GM19395 (cell line): ENCODE measurements around the gene ADGRG3.
"Not testable (repeated sequence)": the region's sequence is repeated elsewhere in the genome, so short reads cannot be mapped to it uniquely, and the experiment has no call there.

ENCODE experiments used
- ATAC-seq: cut with Tn5 transposase; IDR thresholded peaks from one replicate; pipeline ENCODE4 v1.9.1; 2021; ENCODE audit warnings: mild to moderate bottlenecking, moderate library complexity; ENCODE audit not compliant: unreplicated experiment

The ADGRG3 gene

DNA sequence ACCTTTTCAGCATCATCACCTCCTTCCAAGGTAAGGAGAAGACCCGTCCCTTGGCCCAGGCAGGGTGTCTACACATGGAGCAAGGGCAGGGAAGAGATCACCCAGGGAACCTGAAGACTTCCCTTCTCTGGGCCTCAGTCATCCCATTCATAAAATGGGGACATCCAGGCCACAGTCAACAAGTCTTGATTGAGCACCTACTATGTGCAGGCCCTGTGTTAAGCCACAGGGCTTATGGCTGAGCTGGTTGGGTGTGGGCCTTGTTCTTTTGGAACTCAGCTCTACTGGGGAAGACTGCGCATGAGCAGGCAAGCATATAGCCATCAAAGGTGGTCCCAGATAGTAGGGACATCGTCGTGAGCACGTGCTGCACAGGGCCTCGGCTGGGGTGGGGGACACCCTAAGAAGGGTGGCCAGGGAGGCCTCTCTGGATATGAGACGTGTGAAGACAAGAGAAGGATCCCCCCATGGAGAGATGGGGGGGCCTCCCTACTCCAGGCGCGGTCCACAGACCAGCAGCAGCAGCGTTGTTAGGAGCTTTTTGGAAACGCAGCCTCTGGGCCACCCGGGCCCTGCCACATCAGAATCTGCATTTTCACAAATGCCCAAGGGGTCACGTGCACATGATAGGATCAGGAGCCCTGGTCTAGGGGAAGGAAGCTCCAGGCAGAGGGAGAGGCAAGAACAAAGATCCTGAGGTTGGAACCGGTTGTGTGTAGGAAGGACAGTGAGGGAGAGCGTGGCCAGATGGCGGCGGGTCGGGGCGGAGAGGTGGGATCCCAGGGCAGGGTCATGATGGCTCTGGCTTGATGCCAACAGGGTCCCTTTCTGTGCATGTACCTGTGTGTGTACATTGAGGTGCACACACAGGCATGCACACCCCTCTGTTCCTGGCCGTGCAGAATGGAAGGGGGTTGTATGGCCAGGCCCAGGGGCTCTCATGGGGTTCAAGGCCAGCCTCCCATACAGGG lies 5.9 kb upstream of the ADGRG3 start:
- ATAC-seq, result no peak

DNA sequence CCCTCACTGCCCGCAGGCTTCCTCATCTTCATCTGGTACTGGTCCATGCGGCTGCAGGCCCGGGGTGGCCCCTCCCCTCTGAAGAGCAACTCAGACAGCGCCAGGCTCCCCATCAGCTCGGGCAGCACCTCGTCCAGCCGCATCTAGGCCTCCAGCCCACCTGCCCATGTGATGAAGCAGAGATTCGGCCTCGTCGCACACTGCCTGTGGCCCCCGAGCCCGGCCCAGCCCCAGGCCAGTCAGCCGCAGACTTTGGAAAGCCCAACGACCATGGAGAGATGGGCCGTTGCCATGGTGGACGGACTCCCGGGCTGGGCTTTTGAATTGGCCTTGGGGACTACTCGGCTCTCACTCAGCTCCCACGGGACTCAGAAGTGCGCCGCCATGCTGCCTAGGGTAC lies 4.7 kb upstream of the ADGRG3 start:
- ATAC-seq, result no peak

DNA sequence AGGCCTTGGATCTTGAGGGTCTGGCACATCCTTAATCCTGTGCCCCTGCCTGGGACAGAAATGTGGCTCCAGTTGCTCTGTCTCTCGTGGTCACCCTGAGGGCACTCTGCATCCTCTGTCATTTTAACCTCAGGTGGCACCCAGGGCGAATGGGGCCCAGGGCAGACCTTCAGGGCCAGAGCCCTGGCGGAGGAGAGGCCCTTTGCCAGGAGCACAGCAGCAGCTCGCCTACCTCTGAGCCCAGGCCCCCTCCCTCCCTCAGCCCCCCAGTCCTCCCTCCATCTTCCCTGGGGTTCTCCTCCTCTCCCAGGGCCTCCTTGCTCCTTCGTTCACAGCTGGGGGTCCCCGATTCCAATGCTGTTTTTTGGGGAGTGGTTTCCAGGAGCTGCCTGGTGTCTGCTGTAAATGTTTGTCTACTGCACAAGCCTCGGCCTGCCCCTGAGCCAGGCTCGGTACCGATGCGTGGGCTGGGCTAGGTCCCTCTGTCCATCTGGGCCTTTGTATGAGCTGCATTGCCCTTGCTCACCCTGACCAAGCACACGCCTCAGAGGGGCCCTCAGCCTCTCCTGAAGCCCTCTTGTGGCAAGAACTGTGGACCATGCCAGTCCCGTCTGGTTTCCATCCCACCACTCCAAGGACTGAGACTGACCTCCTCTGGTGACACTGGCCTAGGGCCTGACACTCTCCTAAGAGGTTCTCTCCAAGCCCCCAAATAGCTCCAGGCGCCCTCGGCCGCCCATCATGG lies 4.0 kb upstream of the ADGRG3 start:
- ATAC-seq, result no peak

DNA sequence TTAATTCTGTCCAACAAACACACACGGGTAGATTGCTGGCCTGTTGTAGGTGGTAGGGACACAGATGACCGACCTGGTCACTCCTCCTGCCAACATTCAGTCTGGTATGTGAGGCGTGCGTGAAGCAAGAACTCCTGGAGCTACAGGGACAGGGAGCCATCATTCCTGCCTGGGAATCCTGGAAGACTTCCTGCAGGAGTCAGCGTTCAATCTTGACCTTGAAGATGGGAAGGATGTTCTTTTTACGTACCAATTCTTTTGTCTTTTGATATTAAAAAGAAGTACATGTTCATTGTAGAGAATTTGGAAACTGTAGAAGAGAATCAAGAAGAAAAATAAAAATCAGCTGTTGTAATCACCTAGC lies 3.5 kb upstream of the ADGRG3 start:
- ATAC-seq, result no peak

DNA sequence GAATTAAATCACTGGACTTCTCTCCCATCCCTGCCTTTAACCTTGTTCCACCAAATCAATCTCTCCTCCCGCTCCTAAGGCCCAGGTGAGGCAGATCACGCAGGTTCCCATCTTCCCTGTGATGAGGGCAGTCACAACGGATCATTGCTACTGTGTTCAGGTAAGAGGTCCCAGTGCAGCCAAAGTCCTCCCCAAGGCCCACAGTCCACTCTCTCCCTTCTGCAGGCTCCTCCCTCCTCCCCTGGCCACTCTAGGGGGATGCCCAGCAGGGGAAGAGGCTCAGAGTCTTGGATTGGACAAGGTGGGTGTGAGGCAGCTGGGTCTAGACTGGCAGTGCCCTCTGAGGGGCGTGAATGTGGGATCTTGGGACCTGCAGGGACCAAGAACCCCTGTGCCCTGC lies 2.6 kb upstream of the ADGRG3 start:
- ATAC-seq, result no peak

DNA sequence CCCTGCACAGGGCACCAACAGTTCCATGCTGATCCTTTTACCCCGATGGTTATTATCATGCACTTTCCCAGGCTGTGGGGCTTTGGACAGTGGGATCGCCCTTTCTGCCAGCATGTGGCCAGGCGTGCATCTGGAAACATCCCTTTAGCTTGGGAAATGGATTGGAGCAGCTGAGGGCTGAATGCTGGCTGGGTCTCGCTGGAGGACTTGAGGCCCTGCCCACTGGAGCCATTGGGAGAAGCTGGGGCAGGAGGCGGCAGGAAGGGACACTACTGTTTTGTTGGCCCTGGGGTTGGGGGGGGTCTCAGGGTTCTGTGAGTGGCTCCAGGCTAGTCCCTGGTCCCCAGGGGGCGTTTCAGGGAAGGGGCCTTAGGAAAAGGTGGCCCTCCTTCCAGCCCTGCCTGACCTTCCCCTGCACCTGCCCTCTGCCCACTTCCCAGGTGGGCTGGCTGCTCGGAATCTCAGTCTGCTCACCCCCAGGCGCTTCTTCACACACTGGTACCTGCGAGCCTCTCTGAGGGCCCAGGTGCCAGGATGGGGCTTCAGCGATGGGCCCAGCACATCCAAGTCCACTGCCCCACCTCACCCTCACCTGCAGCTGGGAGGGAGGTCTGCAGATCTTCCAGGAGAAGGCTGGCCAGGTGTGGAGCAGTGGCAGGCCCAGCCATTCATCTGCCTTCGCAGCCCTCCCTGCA lies 1.6 kb upstream of the ADGRG3 start:
- ATAC-seq, result no peak

DNA sequence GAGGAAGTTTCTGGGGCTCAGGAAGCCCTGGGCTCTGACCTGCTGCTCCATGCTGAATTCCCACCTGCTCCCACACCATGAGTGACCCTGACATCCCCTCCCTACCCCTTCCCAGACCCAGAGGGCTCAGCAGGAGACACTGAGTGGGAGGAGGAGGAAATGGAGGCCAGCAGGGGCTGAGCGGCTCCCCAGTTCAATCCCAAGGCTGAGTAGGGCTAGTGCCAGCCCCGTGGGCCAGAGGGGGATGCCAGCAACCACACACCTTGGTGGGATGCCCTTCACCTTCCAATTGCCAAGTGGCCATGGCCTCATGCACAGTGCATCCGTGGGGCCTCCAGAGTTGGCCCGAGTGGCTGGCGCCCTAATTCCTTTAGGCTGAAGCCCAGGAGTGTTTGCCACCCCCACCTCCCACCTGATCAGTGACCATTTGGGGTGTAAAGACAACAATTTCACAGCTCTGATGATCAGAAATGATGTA lies 1.0 kb upstream of the ADGRG3 start:
- ATAC-seq, result no peak

DNA sequence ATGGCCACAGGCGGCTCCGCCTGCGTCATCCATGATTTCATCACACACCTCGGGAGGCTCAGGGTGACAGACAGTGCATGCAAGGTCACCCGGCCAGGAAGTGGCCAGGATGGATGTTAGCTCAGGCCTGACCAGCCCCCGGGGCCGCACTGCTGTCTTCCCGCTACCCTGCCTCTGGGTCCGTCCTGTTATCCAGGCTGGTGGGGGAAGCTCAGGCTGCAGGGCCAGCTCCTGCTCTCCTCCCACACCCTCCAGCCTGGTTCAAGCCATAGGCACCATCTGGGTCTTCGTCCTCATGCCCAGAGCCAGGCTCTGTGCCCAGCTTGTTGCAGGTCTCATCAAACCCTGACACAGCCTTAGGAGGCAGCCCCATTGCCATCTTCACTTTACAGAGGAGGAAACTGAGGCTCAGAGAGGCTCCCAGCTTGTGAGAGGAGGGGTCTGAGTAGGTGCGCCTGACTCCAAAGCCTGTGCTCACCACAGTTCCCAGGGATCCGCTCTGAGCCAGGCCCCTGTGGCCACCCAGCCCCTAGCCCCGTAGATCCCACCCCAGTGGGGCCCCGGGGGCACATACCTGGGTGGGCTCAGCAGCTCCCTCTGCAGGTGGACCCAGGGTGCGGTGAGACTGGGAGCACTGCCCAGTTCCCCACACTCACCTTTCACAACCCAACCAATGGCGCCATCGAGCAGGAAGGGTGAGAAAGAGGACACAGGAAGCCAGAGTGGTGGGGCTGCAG lies 412 bp upstream of the ADGRG3 start:
- no peak for ATAC-seq

DNA sequence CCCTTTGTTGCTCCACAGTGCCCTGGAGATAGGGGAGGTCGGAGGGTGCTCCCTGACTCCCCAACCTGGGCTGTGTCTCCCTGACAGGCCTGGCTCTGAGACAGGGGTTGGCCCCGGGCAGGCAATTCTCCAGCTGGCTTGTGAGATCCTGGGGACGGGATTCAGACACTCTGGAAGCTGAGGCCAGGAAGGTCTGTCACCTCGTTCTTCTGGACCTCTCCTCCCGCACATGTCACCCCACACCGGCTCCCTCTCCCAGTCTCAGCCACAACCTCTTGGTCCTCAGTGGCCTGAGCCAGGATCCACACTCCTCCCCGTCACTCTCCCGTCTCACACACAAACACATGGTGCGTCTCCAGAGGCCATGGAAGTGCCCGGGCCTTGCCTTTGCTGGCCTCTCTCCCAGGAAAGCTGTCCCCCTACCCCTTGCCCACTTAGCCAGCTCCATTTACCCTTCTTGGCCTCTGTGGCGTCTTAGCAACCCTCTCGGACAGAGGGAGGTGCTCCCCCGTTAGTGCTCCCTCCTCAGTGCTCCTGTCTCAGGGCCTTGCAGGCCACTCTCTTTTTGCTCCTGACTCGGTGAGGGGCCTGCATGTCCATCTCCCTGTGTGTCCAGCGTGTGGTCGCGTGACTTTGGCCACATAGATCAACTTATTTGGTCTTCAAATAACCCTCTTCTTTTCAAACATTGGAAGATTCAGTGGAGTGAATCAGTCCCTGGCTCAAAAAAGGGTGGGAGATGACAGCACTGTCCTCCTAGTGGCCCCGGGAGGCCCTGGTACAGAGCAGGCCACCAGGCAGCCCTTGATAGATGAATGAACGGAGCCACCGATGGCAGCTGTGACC lies 747 bp downstream of the ADGRG3 start:
- ATAC-seq, result no peak

DNA sequence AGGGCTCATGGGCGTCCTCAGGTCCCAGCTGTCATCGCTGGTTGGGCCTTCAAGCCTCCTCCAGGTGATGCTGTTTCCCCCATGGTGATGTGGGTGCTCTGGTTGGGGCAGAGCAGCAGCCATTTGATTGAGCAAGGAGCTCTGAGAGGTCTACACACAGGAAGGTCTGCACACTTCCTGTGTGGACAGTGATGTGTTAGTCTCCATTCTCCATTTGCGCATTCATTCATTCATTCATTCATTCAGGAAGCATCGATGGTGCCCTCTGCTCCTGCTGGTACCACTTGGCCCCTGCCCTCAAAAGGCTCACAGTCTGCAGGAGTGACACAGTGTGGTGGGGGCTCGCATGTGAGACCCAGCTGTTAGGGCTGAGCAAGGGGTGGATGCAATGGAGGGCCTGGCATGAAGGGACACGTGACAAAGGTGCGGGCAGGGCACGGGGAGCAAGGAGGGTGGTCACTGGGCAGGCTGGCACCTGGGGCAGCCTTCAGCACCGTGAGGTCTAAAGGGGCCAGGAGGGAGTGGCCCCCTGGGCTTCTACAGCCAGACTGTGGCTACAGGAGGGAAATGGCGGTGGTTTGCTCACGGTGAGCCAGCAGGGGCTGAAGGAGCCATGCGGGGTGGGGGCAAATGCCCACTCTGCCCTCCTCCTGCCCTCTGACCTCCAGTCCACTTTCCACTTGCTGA lies 1.5 kb downstream of the ADGRG3 start:
- ATAC-seq, result no peak

DNA sequence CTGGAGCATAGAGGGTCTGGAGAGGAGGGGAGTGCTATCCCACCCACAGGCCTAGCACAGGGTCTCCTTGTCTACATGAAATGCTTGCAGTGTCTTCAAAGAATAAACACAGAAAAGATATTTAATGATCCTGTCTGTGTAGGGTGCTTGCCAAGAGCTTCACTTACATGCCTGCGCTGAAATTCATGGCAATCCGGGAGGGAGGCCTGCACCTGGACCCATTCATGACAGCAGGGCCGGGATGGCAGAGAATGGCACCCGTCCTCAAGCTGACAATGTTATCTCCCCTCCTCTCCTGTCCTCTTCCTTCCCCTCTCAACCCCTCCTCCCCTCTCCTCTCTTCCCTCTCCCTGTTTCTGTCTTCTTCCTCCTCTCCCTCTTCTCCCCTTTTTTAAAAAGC lies 2.1 kb downstream of the ADGRG3 start:
- no peak for ATAC-seq

DNA sequence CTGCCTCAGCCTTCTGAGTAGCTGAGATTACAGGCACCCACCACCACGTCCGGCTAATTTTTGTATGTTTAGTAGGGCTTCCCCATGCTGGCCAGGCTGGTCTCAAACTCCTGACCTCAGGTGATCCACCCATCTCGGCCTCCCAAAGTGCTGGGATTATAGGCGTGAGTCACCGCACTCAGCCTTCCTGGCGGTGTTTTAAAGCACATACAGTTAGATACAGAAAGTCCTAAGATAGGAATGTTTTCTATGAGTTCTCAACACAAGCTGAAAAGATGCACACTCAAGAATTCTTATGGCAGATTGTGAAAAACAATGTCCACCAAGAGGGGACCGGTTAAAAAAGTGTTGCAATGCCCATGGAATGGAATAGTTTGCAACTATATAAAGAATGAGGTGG lies 3.3 kb downstream of the ADGRG3 start:
- not testable (repeated sequence) for ATAC-seq

DNA sequence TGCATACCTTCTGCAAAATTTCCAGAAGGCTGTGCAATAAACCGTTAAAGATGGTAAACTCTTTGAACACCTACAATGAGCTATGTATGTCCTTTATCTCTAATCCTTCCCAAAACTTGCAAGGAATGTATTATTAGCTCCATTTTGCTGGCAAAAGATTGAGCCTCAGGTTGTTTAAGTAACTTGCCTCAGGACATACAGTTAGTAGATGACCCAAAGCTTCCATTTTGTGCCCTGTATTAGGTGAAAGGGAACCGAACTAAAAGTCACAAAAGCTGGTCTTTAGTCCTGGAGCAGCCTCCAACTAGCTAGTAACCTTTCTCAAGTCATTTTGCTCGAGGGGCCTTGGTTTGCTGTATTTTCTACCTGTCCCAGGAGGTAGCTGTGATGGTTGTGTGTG lies 4.3 kb downstream of the ADGRG3 start:
- no peak for ATAC-seq

DNA sequence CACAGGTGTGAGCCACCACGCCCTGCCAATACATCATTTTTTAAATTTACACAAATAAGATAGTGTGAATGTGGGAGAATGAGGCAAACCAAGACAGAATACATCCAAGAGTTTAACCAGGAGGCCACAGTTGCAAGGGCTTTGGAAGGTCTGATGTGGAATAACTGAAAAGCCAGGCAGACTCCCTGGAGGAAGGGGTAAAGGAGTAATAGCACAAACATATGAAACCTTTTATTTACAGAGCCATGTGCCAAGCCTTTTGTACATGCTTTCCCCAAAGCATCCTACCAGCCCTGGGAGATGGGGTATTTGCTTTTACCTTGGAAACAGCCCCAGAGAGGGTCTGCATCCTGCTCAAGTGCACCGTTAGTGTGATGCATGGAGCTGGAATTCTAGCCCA lies 4.7 kb downstream of the ADGRG3 start:
- ATAC-seq, result no peak

DNA sequence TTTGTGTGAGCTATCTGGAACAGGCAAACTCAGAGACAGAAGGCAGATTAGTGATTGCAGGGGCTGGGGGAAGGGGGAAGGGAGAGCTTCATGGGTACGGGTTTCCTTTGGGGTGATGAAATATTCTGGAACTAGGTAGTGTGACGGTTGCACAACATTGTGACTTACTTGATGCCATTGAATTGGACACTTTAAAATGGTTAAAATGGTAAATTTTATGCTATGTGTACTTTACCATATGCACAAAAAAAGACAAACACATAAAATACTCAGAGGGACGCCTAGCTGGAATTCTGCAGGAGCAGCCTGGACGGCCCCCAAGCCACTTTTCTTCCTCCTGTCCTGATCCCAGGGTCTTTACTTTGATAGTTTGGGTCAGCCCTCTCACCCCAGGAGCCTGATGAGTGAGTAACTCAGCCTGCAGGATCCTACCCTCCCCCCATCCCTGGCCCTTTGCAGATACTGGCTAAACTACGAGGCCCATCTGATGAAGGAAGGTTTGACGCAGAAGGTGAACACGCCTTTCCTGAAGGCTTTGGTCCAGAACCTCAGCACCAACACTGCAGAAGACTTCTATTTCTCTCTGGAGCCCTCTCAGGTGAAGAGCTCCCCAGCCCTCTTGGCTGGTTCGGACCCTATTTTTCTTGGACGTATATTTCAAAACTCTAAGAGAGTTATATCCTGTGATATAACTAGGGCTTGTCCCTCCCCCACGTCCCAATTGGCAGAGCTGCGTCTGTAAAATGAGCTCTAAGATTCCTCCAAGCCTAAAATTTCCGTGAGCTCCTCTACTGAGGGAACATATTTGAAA lies 7.8 kb downstream of the ADGRG3 start:
- ATAC-seq, result no peak

DNA sequence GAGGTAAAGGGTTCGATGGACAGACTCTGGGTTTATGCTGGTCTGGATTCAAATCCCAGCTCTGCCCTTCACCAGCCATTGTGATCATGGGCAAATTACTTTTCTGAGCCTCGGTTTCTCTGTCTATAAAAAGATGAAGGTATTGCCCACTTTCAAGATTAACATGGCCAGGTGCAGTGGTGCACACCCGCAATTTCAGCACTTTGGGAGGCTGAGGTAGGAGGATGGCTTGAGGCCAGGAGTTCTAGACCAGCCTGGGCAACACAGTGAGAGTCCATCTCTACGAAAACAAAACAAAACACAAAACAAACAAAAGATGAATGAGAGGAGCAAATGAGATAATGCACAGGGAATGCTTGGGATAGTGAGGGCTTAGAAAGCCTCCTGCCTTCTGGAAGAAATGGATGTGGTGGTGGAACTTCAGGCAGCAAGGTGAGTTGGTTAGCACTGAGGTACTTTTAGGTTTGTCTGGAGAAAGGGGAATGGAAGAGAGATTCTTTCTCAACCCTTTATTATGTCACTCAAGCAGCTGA lies 8.5 kb downstream of the ADGRG3 start:
- ATAC-seq, result no peak

DNA sequence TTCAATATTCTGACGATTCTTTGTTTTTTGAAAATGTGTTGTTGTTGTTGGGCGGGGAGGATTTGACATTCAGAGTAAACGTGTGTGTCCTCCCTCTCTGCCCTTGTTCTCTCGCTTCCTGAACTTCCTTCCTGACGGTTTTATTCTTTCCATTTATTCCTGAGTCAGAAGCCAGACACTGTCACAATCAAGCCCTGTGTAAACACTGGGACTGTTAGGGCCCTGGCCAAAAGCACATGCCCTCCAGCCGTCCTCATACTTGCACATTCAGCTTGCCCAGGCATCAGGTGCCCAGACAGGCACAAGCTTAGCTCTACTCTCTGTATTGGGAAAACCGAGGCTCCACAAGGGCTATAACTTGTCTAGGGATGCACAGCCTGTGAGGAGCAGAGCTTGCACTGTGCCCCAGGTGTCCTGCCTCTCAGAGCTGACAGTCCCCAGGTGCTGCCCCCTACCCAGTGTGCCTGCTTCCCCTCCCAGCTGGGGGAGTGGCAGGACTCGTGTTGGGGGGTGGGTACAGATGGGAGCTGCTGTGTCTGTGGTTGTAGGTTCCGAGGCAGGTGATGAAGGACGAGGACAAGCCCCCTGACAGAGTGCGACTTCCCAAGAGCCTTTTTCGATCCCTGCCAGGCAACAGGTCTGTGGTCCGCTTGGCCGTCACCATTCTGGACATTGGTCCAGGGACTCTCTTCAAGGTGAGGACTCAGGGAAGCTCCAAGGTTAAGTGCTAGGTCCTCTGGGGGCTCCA lies 9.7 kb downstream of the ADGRG3 start:
- no peak for ATAC-seq

DNA sequence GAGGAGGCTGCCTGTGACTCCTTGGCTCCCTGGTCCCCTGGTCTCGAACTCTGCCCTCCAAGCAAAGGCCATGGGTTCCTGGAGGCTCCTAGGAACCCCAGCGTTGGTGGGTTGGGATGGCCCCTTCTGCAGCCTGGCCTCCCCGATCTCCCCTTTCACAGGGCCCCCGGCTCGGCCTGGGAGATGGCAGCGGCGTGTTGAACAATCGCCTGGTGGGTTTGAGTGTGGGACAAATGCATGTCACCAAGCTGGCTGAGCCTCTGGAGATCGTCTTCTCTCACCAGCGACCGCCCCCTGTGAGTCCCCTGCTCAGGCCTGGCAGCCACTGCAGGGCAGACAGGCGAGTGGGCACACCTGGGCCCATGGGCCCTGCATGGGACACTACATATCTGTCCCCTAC lies 10.9 kb downstream of the ADGRG3 start:
- no peak for ATAC-seq
